GM19397 (cell line): ENCODE measurements around the gene ADAMTS12.

Experiments
- ATAC-seq: cut with Tn5 transposase; IDR thresholded peaks from one replicate; pipeline ENCODE4 v1.9.1; 2021; ENCODE audit warnings: mild to moderate bottlenecking, moderate library complexity; ENCODE audit not compliant: unreplicated experiment

ADAMTS12 gene

GRCh38 chr5:33490071-33490665, 401.6 kb downstream of the ADAMTS12 start:
- no peak for ATAC-seq

GRCh38 chr5:33489481-33490067, 402.2 kb downstream of the ADAMTS12 start:
- ATAC-seq = no peak

- ATAC-seq = no peak
Observed at GRCh38 chr5:33488558-33489355, 403.0 kb downstream of the ADAMTS12 start.

DNA sequence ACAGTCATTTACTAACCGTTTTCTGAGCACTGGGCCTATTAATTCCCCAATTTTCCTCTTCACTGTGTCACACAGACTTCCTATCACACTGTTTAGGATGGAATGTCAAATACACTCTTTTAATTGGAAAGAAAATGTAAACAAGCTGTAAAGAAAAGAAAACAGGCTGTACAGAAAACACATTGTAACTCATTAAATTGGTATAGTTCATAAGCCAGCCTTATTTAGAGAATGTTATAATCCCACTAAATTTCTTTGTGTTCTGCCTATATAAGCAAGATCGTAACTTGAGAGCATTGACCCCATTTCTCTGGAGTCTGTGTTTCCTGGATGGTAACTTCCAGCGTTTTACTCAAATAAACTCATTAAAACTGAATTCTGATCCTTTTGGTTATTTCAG, 404.6 kb downstream of the ADAMTS12 start:
- ATAC-seq = no peak

GRCh38 chr5:33482335-33482734, 409.5 kb downstream of the ADAMTS12 start:
- ATAC-seq = no peak

- no peak for ATAC-seq
Observed at GRCh38 chr5:33480876-33481275, 410.9 kb downstream of the ADAMTS12 start.

DNA sequence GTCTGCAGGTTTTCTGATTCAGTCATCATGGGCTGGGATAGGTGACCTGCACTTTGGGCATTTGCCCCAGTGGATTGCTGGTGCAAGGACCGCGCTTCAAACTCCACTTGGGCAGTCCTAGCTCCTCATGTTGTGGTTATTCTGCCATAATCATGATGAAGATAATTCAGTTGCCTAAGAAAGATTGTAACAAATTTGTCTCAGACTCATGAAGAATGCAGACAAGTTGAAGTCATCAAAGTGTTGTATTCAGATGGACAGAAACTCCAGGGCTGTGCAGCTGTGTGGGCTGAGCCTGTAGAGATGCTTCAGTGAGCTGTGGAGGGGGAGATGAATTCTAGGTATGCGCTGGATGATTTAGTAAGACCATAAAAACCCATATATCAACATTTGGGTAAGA, 412.5 kb downstream of the ADAMTS12 start:
- ATAC-seq = no peak

GRCh38 chr5:33477816-33478215, 414.0 kb downstream of the ADAMTS12 start:
- no peak for ATAC-seq

GRCh38 chr5:33476992-33477391, 414.8 kb downstream of the ADAMTS12 start:
- ATAC-seq = no peak

- ATAC-seq = no peak
Observed at GRCh38 chr5:33475706-33476105, 416.1 kb downstream of the ADAMTS12 start.

- no peak for ATAC-seq
Observed at GRCh38 chr5:33474931-33475499, 416.8 kb downstream of the ADAMTS12 start.

DNA sequence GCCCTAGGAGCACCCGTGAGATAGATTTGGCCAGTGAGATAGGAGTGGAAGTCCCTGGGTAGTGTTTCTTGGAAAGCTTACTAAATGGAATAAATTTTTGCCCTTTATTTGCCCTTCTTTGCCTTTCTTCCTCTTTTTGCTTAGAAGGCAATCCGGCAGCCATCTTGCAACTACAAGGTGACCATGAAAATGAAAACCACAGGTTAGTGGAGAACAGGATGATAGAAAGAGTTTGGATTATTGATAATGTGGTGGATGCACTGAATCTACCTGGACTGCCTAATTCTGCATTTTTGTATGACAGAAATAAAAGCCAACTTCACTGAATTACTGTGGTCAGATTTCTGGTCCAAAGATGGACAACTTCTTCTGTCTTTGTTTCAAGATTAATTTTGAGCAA, 417.8 kb downstream of the ADAMTS12 start:
- no peak for ATAC-seq
